Caki2 (cell line): ENCODE measurements around the gene TXNIP. TPM values are rescaled to one million over a fixed set of nuclear protein-coding genes. Genes with fewer than 3 reads are reported as not detected.

ENCODE experiments used
- DNase-seq: peaks from one replicate; pipeline ENCODE4 v3.0.0-alpha.2; 2015; ENCODE audit warnings: low read depth
- in situ Hi-C: cut with HindIII; loops from 2 replicates; pipeline ENCODE4 v1.10.0; 2016; ENCODE audit warnings: low sequenced_read_pairs, low pct_unique_long_range_greater_than_20kb, mixed read lengths
- total RNA-seq: library from RNA; depleted of rRNA; stranded (reverse); fragments of >200 nt; shearing (Covaris generic); gene quantifications from 2 replicates; pipeline ENCODE4 v1.2.3, GENCODE V29; 2014; ENCODE audit warnings: low replicate concordance

Gene TXNIP
- total RNA-seq, 1 experiment from 2014 or later, result 125 TPM

GRCh38 chr1:145977016-145977415 is 19.4 kb downstream of the TXNIP start:
- in situ Hi-C loops, result no loop called here
- no peak for DNase-seq

GRCh38 chr1:145975216-145975615 is 21.2 kb downstream of the TXNIP start:
- no peak for DNase-seq
- in situ Hi-C loops, result no loop called here

GRCh38 chr1:145974721-145975120 is 21.7 kb downstream of the TXNIP start:
- DNase-seq, result no peak
- in situ Hi-C loops, result no loop called here

- DNase-seq, result no peak
- in situ Hi-C loops, result no loop called here
These were observed 23.8 kb downstream of the TXNIP start for GRCh38 chr1:145972580-145972979.

- DNase-seq, result no peak
- in situ Hi-C loops, result no loop called here
These were observed 29.1 kb downstream of the TXNIP start for GRCh38 chr1:145967288-145967687.

- in situ Hi-C loops, result no loop called here
These were observed 31.1 kb downstream of the TXNIP start for GRCh38 chr1:145965119-145965744.

GRCh38 chr1:145964328-145965118 is 31.9 kb downstream of the TXNIP start, which contains the start of the genes ANKRD34A and POLR3GL:
Gene ANKRD34A, minus strand, starts transcription at chr1:145964575. Its CDS starts 2,816 bp downstream, at chr1:145961759.
Gene POLR3GL, plus strand, starts transcription at chr1:145964690. Its CDS starts 10,176 bp downstream, at chr1:145974866.
- in situ Hi-C loops, result no loop called here
- peak; percentile 94 for DNase-seq

More at GRCh38 chr1:145965119-145965744, 31.1 kb downstream of the TXNIP start:
- no peak for DNase-seq

GRCh38 chr1:145963265-145964019 is 32.9 kb downstream of the TXNIP start:
- in situ Hi-C loops, result no loop called here
- DNase-seq, result peak; percentile 38

GRCh38 chr1:145962157-145963102 is 33.9 kb downstream of the TXNIP start:
- DNase-seq, result no peak
- in situ Hi-C loops, result no loop called here

- no peak for DNase-seq
- in situ Hi-C loops, result no loop called here
These were observed 34.8 kb downstream of the TXNIP start for GRCh38 chr1:145961425-145962156.

- DNase-seq, result no peak
- in situ Hi-C loops, result no loop called here
These were observed 35.3 kb downstream of the TXNIP start for GRCh38 chr1:145961109-145961424.

- DNase-seq, result peak; percentile 77
- in situ Hi-C loops, result no loop called here
These were observed 35.8 kb downstream of the TXNIP start for GRCh38 chr1:145960468-145961108.

GRCh38 chr1:145959957-145960467 is 36.4 kb downstream of the TXNIP start:
- in situ Hi-C loops, result no loop called here
- no peak for DNase-seq

GRCh38 chr1:145959333-145959732 is 37.0 kb downstream of the TXNIP start:
- in situ Hi-C loops, result no loop called here
- DNase-seq, result no peak

- in situ Hi-C loops, result no loop called here
- no peak for DNase-seq
These were observed 37.6 kb downstream of the TXNIP start for GRCh38 chr1:145958734-145959133.

GRCh38 chr1:145957443-145958319 is 38.7 kb downstream of the TXNIP start, which contains the start of gene LIX1L:
Gene LIX1L, minus strand, starts transcription at chr1:145958017. Its CDS starts 90 bp downstream, at chr1:145957927.
- DNase-seq, result peak; percentile 96
- in situ Hi-C loops, result no loop called here
